A673 (cell line): ENCODE data around the gene MACROD1. TPM values are rescaled to one million over a fixed set of nuclear protein-coding genes. Genes with fewer than 3 reads are reported as not detected.

Source experiments
- BruUV-seq: library from RNA; stranded (reverse); fragments of 400-500 nt; replicated peaks from 2 replicates; lab custom pipeline; 2021; lab: Mats Ljungman, UMichigan
- CTCF ChIA-PET: fragments of 300-600 bp; sonication (Branson Sonifier 250); formaldehyde crosslinking; loops from one replicate; lab custom pipeline; 2022; ENCODE audit warnings: antibody characterized with exemption; lab: Charles Lee
- POLR2A ChIA-PET: fragments of 300-600 bp; sonication (Branson Sonifier 250); formaldehyde crosslinking; loops from one replicate; lab custom pipeline; 2022; ENCODE audit warnings: antibody characterized with exemption; ENCODE audit not compliant: low non-redundant PET; lab: Charles Lee
- DNase-seq: peaks from one replicate; pipeline ENCODE4 v3.0.0-alpha.2; 2015; ENCODE audit warnings: low spot score
- H3K27ac ChIP-seq: fragments of 200-600 bp; sonication (generic); 2 replicates; pipeline ENCODE4 v1.5.1; 2016; ENCODE audit warnings: mixed run types, low read depth, mild to moderate bottlenecking, mixed read lengths, antibody characterized with exemption, low read length; ENCODE audit not compliant: poor library complexity, severe bottlenecking
- H3K27me3 ChIP-seq: fragments of 200-600 bp; sonication (generic); replicated peaks from 2 replicates; pipeline ENCODE4 v1.6.1; 2017; ENCODE audit warnings: mixed run types, low read depth, mild to moderate bottlenecking, mixed read lengths, antibody characterized with exemption, low read length; ENCODE audit not compliant: insufficient read depth, poor library complexity
- H3K36me3 ChIP-seq: fragments of 200-600 bp; sonication (generic); 2 replicates; pipeline ENCODE4 v1.6.1; 2016; ENCODE audit warnings: mixed run types, mild to moderate bottlenecking, mixed read lengths, antibody characterized with exemption, low read length; ENCODE audit not compliant: insufficient read depth, poor library complexity, severe bottlenecking
- H3K4me1 ChIP-seq: fragments of 200-600 bp; sonication (generic); 2 replicates; pipeline ENCODE4 v1.6.1; 2017; ENCODE audit warnings: mixed run types, mild to moderate bottlenecking, mixed read lengths, antibody characterized with exemption, low read length; ENCODE audit not compliant: insufficient read depth, poor library complexity, severe bottlenecking
- H3K4me3 ChIP-seq: fragments of 200-600 bp; sonication (generic); 2 replicates; pipeline ENCODE4 v1.5.1; 2016; ENCODE audit warnings: low read depth, mixed run types, mild to moderate bottlenecking, mixed read lengths, low read length; ENCODE audit not compliant: poor library complexity, severe bottlenecking
- H3K9me3 ChIP-seq: fragments of 200-600 bp; sonication (generic); 2 replicates; pipeline ENCODE4 v1.6.1; 2016; ENCODE audit warnings: mixed run types, low read depth, mild to moderate bottlenecking, mixed read lengths, antibody characterized with exemption, low read length; ENCODE audit not compliant: poor library complexity, severe bottlenecking
- EZH2 ChIP-seq: fragments of 200-600 bp; sonication (generic); IDR thresholded peaks from 2 replicates; pipeline ENCODE4 v1.6.1; 2017; ENCODE audit warnings: borderline replicate concordance, low read depth, mild to moderate bottlenecking, mixed read lengths, antibody characterized with exemption, low read length; ENCODE audit not compliant: poor library complexity, severe bottlenecking
- intact Hi-C: fragments of 100-400 bp; cut with micrococcal nuclease; formaldehyde crosslinking; loops from one replicate; pipeline ENCODE4 v1.10.0; 2022; ENCODE audit not compliant: unreplicated experiment
- total RNA-seq: library from RNA; stranded (reverse); gene quantifications from 2 replicates; pipeline ENCODE4 v1.2.3, GENCODE V29; 2021
- TF ChIP-seq, protein P1 (sequence below): fragments of 300-800, 200-600 bp; sonication (generic); conservative IDR thresholded peaks from 2 replicates; pipeline ENCODE4 v1.5.1; 2017; ENCODE audit warnings: low read depth, mild to moderate bottlenecking, antibody characterized with exemption, low read length, moderate library complexity, mixed read lengths

MACROD1 gene
- total RNA-seq, 1 experiment from 2014 or later, result 28.7 TPM

DNA sequence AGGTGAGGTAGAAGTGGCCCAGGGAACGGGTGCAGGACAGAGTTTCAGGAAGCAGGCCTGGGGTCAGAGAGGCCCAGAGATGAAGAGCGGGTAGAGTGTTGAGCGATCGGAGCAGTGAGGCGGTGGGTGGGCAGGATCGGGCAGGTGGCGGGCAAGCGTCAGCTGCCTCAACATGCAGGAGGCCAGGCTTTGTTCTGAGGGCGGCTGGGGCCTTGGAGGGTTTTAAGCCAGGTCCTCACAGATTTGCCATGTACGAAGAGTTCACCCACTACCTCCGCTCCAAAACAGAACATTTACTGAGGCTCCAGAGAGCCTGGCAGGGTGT, 100.8 kb downstream of the MACROD1 start:
- Histone ChIP-seq H3K27me3 (no peaks in the 10 kb centered on the region), H3K4me1 (peaks cover 50% of the 10 kb centered on the region), H3K4me3 (no peak overlapping the region), H3K27ac (no peak overlapping the region), H3K9me3 (no peaks in the 10 kb centered on the region), H3K36me3 (no peaks in the 10 kb centered on the region)
- no TSS peak for BruUV-seq
- ChIA-PET CTCF (no interaction called here), POLR2A (no interaction called here)
- TF ChIP-seq, protein P1, sequence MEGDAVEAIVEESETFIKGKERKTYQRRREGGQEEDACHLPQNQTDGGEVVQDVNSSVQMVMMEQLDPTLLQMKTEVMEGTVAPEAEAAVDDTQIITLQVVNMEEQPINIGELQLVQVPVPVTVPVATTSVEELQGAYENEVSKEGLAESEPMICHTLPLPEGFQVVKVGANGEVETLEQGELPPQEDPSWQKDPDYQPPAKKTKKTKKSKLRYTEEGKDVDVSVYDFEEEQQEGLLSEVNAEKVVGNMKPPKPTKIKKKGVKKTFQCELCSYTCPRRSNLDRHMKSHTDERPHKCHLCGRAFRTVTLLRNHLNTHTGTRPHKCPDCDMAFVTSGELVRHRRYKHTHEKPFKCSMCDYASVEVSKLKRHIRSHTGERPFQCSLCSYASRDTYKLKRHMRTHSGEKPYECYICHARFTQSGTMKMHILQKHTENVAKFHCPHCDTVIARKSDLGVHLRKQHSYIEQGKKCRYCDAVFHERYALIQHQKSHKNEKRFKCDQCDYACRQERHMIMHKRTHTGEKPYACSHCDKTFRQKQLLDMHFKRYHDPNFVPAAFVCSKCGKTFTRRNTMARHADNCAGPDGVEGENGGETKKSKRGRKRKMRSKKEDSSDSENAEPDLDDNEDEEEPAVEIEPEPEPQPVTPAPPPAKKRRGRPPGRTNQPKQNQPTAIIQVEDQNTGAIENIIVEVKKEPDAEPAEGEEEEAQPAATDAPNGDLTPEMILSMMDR, result no peak
- TF ChIP-seq EZH2, result no peak
- no peak for DNase-seq
- intact Hi-C loops, result no loop called here

- H3K9me3 ChIP-seq, result no peaks in the 10 kb centered on the region
- no peak for TF ChIP-seq EZH2
- TF ChIP-seq, protein P1, result no peak
- H3K4me1 ChIP-seq, result peaks cover 45% of the 10 kb centered on the region
- H3K27me3 ChIP-seq, result no peaks in the 10 kb centered on the region
- H3K36me3 ChIP-seq, result no peaks in the 10 kb centered on the region
- DNase-seq, result no peak
- CTCF ChIA-PET, result no interaction called here
- no TSS peak for BruUV-seq
- no peak overlapping the region for H3K4me3 ChIP-seq
- H3K27ac ChIP-seq, result no peak overlapping the region
- intact Hi-C loops, result no loop called here
- POLR2A ChIA-PET, result no interaction called here
Measured at GRCh38 chr11:64064374-64065140, 101.4 kb downstream of the MACROD1 start.

- TF ChIP-seq, protein P1, result no peak
- TF ChIP-seq EZH2, result no peak
- intact Hi-C loops, result no loop called here
- POLR2A ChIA-PET, result no interaction called here
- Histone ChIP-seq H3K27ac (no peak overlapping the region), H3K4me3 (no peak overlapping the region), H3K27me3 (no peaks in the 10 kb centered on the region), H3K36me3 (no peaks in the 10 kb centered on the region), H3K9me3 (no peaks in the 10 kb centered on the region), H3K4me1 (peaks cover 39% of the 10 kb centered on the region)
- BruUV-seq, result no TSS peak
- no peak for DNase-seq
- CTCF ChIA-PET, result no interaction called here
Measured at GRCh38 chr11:64063777-64064176, 102.1 kb downstream of the MACROD1 start.
